Esophagus squamous epithelium (tissue), 5 donors: ENCODE data around the gene CIITA. TPM values are rescaled to one million over a fixed set of nuclear protein-coding genes. Genes with fewer than 3 reads are reported as not detected.

ENCODE experiments used
- DNase-seq: peaks from one replicate; lab custom pipeline; 2025; lab: John Stamatoyannopoulos, UW
- H3K27ac ChIP-seq, 4 donors: fragments of 200-600 bp; sonication (generic); one replicate each; pipeline ENCODE4 v1.5.1; 2016 to 2019; ENCODE audit warnings: mild to moderate bottlenecking in 1 of 4
- H3K27me3 ChIP-seq, 4 donors: fragments of 200-600 bp; sonication (generic); 1 replicate in 3 of 4; 2 replicates in 1 of 4; pipeline versions ENCODE4 v1.5.1 to v1.6.0; 2017 to 2021; ENCODE audit warnings: antibody characterized with exemption in 1 of 4
- H3K36me3 ChIP-seq, 3 donors: fragments of 200-600 bp; sonication (generic); one replicate each; pipeline ENCODE4 v1.5.1; 2016 to 2019
- H3K4me1 ChIP-seq, 3 donors: fragments of 200-600 bp; sonication (generic); one replicate each; pipeline ENCODE4 v1.5.1; 2017 to 2019
- H3K4me3 ChIP-seq, 4 donors: fragments of 200-600 bp; sonication (generic); 1 replicate in 3 of 4; 2 replicates in 1 of 4; pipeline ENCODE4 v1.5.1; 2016 to 2019; ENCODE audit warnings: mild to moderate bottlenecking in 2 of 4, moderate library complexity in 1 of 4
- H3K9me3 ChIP-seq, 3 donors: fragments of 200-600 bp; sonication (generic); one replicate each; pipeline ENCODE4 v1.5.1; 2016 to 2019
- POLR2A ChIP-seq, 4 donors: fragments of 450-650 bp; IDR thresholded peaks; one replicate each; pipeline ENCODE4 v1.6.1; 2017; ENCODE audit warnings: antibody characterized with exemption in 4 of 4, mild to moderate bottlenecking in 4 of 4, moderate library complexity in 3 of 4
- whole genome bisulfite sequencing, 2 donors: methylation state at CpG; one replicate each; pipeline ENCODE4 v1.1.5; 2018; 5-methylcytosine and 5-hydroxymethylcytosine counted together
- intact Hi-C: fragments of 100-400 bp; cut with DNase I; formaldehyde crosslinking; loops from one replicate; pipeline ENCODE4 v1.15.0; 2022
- total RNA-seq, 4 donors: library from RNA; depleted of rRNA; stranded (reverse); fragments of >200 nt; gene quantifications; one replicate each; pipeline ENCODE4 v1.1.0, GENCODE V29; 2016
- TF ChIP-seq, protein P1 (sequence below), 6 experiments: fragments of 450-650 bp in 4 of 6; fragments of 200-600 bp in 2 of 6; sonication (generic) in 2 of 6; IDR thresholded peaks; one replicate each; pipeline ENCODE4 v1.5.1; 2016 to 2019; ENCODE audit warnings: antibody characterized with exemption in 6 of 6, mild to moderate bottlenecking in 4 of 6, moderate library complexity in 4 of 6
- donor health status: DM: yes; HTN: yes; CAD: no.

Gene CIITA
- total RNA-seq, 4 donors from 2014 or later: 3.2 to 12.6 (median 5.7) TPM

- Histone ChIP-seq H3K27ac (no peak overlapping the region), H3K36me3 (peaks cover 0 to 78% (median 13%) of the 10 kb centered on the region in 3 donors), H3K27me3 (no peaks in the 10 kb centered on the region), H3K4me3 (no peak overlapping the region), H3K4me1 (peaks cover 0 to 53% (median 18%) of the 10 kb centered on the region in 3 donors), H3K9me3 (no peaks in the 10 kb centered on the region)
- WGBS, 2 donors: 60 to 62% methylated on average over 6 of the region's 7 CpGs
- no peak for DNase-seq
- intact Hi-C loops: no loop called here
- TF ChIP-seq, protein P1, sequence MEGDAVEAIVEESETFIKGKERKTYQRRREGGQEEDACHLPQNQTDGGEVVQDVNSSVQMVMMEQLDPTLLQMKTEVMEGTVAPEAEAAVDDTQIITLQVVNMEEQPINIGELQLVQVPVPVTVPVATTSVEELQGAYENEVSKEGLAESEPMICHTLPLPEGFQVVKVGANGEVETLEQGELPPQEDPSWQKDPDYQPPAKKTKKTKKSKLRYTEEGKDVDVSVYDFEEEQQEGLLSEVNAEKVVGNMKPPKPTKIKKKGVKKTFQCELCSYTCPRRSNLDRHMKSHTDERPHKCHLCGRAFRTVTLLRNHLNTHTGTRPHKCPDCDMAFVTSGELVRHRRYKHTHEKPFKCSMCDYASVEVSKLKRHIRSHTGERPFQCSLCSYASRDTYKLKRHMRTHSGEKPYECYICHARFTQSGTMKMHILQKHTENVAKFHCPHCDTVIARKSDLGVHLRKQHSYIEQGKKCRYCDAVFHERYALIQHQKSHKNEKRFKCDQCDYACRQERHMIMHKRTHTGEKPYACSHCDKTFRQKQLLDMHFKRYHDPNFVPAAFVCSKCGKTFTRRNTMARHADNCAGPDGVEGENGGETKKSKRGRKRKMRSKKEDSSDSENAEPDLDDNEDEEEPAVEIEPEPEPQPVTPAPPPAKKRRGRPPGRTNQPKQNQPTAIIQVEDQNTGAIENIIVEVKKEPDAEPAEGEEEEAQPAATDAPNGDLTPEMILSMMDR (IDR thresholded peaks at IDR 0.05): no peak
- TF ChIP-seq POLR2A (IDR thresholded peaks at IDR 0.05): no peak
These were observed 54.1 kb downstream of the CIITA start for GRCh38 chr16:10931134-10931533.

DNA sequence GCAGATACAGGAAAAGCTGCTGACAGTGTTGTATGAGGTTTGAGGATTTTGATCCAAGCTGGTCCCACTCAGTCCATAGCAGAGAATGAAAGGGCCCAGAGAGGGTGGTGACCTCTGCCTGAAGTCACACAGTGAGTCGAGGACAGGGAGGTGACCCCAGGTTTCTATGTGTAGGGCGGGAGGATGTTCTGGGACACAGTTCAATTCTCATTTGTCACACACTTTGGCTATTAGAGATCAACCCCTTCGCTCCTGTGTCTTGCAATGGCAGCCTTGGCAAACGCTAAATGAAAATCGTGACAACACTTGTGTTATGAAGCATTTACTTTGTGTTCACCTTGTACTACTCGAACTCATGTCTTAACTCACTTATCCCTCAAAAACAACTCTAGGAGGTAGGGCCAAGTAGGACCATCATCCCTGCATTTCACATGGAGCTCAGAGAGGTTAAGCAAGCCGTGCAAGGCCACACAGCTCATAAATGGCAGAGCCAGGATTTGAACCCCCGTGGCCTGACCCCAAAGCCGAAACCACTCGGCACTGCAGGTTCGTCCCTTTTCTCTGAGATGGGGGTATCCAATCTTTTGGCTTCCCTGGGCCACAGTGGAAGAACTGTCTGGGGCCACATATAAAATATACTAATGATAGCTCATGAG, 55.1 kb downstream of the CIITA start:
- intact Hi-C loops: no loop called here
- no peaks in the 10 kb centered on the region for H3K9me3 ChIP-seq
- H3K4me1 ChIP-seq: peaks cover 2 to 63% (median 21%) of the 10 kb centered on the region in 3 donors
- H3K36me3 ChIP-seq: peaks cover 0 to 68% (median 7%) of the 10 kb centered on the region in 3 donors
- no peak overlapping the region for H3K4me3 ChIP-seq
- no peak for TF ChIP-seq POLR2A (IDR thresholded peaks at IDR 0.05)
- TF ChIP-seq, protein P1 (IDR thresholded peaks at IDR 0.05): no peak
- no peak overlapping the region for H3K27ac ChIP-seq
- 89 to 93% methylated on average over 10 of the region's 11 CpGs for WGBS, 2 donors
- DNase-seq: no peak
- no peaks in the 10 kb centered on the region for H3K27me3 ChIP-seq

DNA sequence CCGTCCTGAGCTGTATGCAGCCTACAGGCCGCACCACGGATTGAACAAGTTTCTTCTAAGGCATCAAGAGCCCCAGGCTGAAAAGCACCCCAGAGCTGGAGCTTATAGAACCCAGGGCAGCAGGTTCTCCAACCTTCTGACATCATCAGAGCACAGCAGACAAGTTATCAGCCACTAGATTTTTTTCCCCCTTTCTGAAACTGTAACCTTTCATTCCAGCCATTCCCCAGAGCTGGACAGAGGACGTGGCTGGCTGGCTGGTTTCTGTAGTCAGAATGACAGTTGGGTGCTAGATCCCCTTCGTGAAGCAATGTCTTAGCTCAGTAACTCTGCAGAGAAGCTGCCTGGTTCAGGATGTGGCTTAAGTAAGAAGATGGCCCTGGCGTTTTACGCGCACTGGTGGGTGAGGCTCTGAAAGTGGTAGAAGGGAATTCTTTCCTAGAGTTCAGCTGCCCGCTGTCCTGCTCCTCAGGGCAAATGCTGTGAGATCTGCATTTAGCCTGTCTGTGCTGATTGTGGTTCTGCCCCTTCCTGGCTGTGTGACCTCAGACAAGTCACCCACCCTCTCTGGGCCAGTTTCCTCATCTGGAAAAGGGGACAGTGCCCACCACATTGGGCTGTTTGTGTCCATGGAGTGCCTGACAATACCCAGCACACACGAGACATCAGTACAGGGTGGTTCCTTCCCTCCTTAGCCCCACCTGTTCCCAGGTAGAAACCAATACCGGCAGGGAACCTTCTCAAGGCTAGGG, 56.1 kb downstream of the CIITA start:
- peaks cover 0 to 58% (median 0%) of the 10 kb centered on the region in 3 donors for H3K36me3 ChIP-seq
- intact Hi-C loops: no loop called here
- H3K27me3 ChIP-seq: no peaks in the 10 kb centered on the region
- peaks cover 12 to 73% (median 31%) of the 10 kb centered on the region in 3 donors for H3K4me1 ChIP-seq
- H3K9me3 ChIP-seq: no peaks in the 10 kb centered on the region
- TF ChIP-seq, protein P1 (IDR thresholded peaks at IDR 0.05): no peak
- TF ChIP-seq POLR2A (IDR thresholded peaks at IDR 0.05): no peak
- 84 to 86% methylated on average over 9 to 10 of the region's 11 CpGs for WGBS, 2 donors
- H3K27ac ChIP-seq: peak overlapping the region in 1 of 4 donors; percentile 19
- DNase-seq: no peak
- no peak overlapping the region for H3K4me3 ChIP-seq

GRCh38 chr16:10933865-10934264, 56.9 kb downstream of the CIITA start:
- no peak overlapping the region for H3K4me3 ChIP-seq
- DNase-seq: no peak
- intact Hi-C loops: no loop called here
- no peaks in the 10 kb centered on the region for H3K27me3 ChIP-seq
- no peak for TF ChIP-seq POLR2A (IDR thresholded peaks at IDR 0.05)
- TF ChIP-seq, protein P1 (IDR thresholded peaks at IDR 0.05): no peak
- no peak overlapping the region for H3K27ac ChIP-seq
- 61 to 65% methylated on average over 4 to 7 of the region's 8 CpGs for WGBS, 2 donors
- no peaks in the 10 kb centered on the region for H3K9me3 ChIP-seq
- peaks cover 0 to 55% (median 0%) of the 10 kb centered on the region in 3 donors for H3K36me3 ChIP-seq
- peaks cover 20 to 81% (median 38%) of the 10 kb centered on the region in 3 donors for H3K4me1 ChIP-seq
